Inferior parietal cortex (tissue), 1 donor: ENCODE measurements around the gene CR1.
"Not testable (repeated sequence)": the region's sequence is repeated elsewhere in the genome, so short reads cannot be mapped to it uniquely, and the experiment has no call there.

Source experiments
- DNase-seq: peaks from one replicate; pipeline ENCODE4 v3.0.0-alpha.2; 2016; ENCODE audit errors: extremely low spot score

CR1 gene

GRCh38 chr1:207495801-207496792, at the start of gene CR1:
Gene CR1, plus strand, starts transcription at chr1:207496157. Its CDS starts 111 bp downstream, at chr1:207496268.
- no peak for DNase-seq

GRCh38 chr1:207453710-207454045, 42.3 kb upstream of the CR1 start:
- DNase-seq = no peak

- DNase-seq = peak; percentile 7
Observed at GRCh38 chr1:207454046-207454964, 41.7 kb upstream of the CR1 start, which contains the start of gene CR2. Gene CR2, plus strand, starts transcription at chr1:207454328. Its CDS starts 91 bp downstream, at chr1:207454419.

GRCh38 chr1:207455183-207455754, 40.7 kb upstream of the CR1 start:
- no peak for DNase-seq

- no peak for DNase-seq
Observed at GRCh38 chr1:207458414-207458813, 37.5 kb upstream of the CR1 start.

GRCh38 chr1:207459008-207459407, 36.9 kb upstream of the CR1 start:
- DNase-seq = no peak

- DNase-seq = no peak
Observed at GRCh38 chr1:207461649-207462048, 34.3 kb upstream of the CR1 start.

GRCh38 chr1:207462535-207462934, 33.4 kb upstream of the CR1 start:
- DNase-seq = no peak

GRCh38 chr1:207463021-207463420, 32.9 kb upstream of the CR1 start:
- no peak for DNase-seq

- DNase-seq = no peak
Observed at GRCh38 chr1:207463571-207463970, 32.4 kb upstream of the CR1 start.

GRCh38 chr1:207470927-207471326, 25.0 kb upstream of the CR1 start:
- no peak for DNase-seq

- DNase-seq = no peak
Observed at GRCh38 chr1:207474210-207474609, 21.7 kb upstream of the CR1 start.

- no peak for DNase-seq
Observed at GRCh38 chr1:207486198-207486597, 9.8 kb upstream of the CR1 start.

- DNase-seq = no peak
Observed at GRCh38 chr1:207487636-207488035, 8.3 kb upstream of the CR1 start.

GRCh38 chr1:207493212-207493611, 2.7 kb upstream of the CR1 start:
- DNase-seq = no peak

GRCh38 chr1:207494171-207494570, 1.8 kb upstream of the CR1 start:
- DNase-seq = no peak

GRCh38 chr1:207495281-207495680, 676 bp upstream of the CR1 start:
- DNase-seq = not testable (repeated sequence)

GRCh38 chr1:207497941-207498340, 2.0 kb downstream of the CR1 start:
- DNase-seq = no peak

- DNase-seq = peak; percentile 85
Observed at GRCh38 chr1:207499573-207499972, 3.6 kb downstream of the CR1 start.

- no peak for DNase-seq
Observed at GRCh38 chr1:207500306-207500705, 4.3 kb downstream of the CR1 start.

- DNase-seq = no peak
Observed at GRCh38 chr1:207501071-207501470, 5.1 kb downstream of the CR1 start.

- DNase-seq = no peak
Observed at GRCh38 chr1:207502726-207503125, 6.8 kb downstream of the CR1 start.
